Measurements from ENCODE around the gene GRAPL.
"Not testable (repeated sequence)": the region's sequence is repeated elsewhere in the genome, so short reads cannot be mapped to it uniquely, and the experiment has no call there.

DNA sequence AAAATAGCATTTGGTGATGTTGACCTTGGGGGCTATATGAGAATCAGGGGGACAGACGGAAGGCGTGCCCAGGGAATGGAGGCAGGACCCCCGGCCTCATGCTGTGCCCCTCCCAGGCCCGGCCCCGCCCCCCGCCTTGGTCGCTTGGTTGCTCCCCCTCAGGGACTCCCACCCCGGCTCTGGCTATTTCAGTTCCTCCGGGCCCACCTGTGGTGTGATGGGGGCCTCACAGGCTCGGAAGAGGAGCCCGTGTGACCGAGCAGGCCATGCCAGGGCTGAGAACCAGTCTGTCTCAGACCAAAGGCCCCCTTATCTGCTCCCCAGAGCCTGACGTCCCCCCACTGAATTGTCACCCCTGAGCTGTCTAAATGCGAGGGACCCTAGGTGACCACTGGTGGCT is 4.4 kb downstream of the GRAPL start:
- TF ChIP-seq, protein P1, sequence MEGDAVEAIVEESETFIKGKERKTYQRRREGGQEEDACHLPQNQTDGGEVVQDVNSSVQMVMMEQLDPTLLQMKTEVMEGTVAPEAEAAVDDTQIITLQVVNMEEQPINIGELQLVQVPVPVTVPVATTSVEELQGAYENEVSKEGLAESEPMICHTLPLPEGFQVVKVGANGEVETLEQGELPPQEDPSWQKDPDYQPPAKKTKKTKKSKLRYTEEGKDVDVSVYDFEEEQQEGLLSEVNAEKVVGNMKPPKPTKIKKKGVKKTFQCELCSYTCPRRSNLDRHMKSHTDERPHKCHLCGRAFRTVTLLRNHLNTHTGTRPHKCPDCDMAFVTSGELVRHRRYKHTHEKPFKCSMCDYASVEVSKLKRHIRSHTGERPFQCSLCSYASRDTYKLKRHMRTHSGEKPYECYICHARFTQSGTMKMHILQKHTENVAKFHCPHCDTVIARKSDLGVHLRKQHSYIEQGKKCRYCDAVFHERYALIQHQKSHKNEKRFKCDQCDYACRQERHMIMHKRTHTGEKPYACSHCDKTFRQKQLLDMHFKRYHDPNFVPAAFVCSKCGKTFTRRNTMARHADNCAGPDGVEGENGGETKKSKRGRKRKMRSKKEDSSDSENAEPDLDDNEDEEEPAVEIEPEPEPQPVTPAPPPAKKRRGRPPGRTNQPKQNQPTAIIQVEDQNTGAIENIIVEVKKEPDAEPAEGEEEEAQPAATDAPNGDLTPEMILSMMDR (IDR thresholded peaks at IDR 0.05), result not testable (repeated sequence)
- TF ChIP-seq POLR2A (IDR thresholded peaks at IDR 0.05; ENCODE audit: low read depth); POLR2AphosphoS5 (IDR thresholded peaks at IDR 0.05): not testable (repeated sequence)

Measured in esophagus muscularis mucosa (tissue), 3 donors.